DND-41 (cell line): ENCODE data around the gene MISP3.

Experiments used
- CTCF ChIP-seq: IDR thresholded peaks from 2 replicates; pipeline ENCODE4 v1.5.1; 2012; ENCODE audit warnings: borderline replicate concordance, low read length, moderate library complexity, mild to moderate bottlenecking; ENCODE audit not compliant: poor library complexity, severe bottlenecking; ENCODE audit errors: extremely low read depth
- EZH2 ChIP-seq: IDR thresholded peaks from 3 replicates; pipeline ENCODE4 v1.6.1; 2012; ENCODE audit warnings: borderline replicate concordance, low read depth, mild to moderate bottlenecking, moderate library complexity, low read length, inconsistent platforms; ENCODE audit not compliant: severe bottlenecking

- no peak for TF ChIP-seq CTCF
- TF ChIP-seq EZH2 = no peak
Observed at GRCh38 chr19:14122924-14123323, 50.3 kb downstream of the MISP3 start.
